Middle frontal gyrus (tissue), 1 donor: ENCODE results near the gene MSI1.
"Not testable (repeated sequence)": the region's sequence is repeated elsewhere in the genome, so short reads cannot be mapped to it uniquely, and the experiment has no call there.

Experiments
- DNase-seq: peaks from one replicate; pipeline ENCODE4 v3.0.0-alpha.2; 2015; ENCODE audit warnings: low spot score; ENCODE audit errors: extremely low spot score

The MSI1 gene

DNA sequence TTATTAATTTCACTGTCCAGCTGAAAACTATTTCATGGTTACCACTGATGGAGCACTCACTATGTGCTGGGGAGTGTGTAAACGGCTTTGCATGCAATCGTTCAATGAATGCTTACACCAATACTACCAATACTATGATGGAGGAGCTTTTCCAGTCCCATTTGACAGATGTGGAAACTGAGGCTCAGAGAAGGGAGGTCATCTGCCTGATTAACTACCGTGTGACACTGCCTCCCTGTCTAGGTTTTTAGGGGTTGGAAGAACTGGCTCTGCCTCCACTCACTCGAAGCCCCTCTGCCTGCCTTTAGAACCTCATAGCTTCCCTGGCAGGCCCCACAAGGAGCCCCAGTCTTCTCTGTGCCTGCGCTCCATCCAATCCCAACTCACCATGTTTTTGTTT lies 11.9 kb downstream of the MSI1 start:
- no peak for DNase-seq

DNA sequence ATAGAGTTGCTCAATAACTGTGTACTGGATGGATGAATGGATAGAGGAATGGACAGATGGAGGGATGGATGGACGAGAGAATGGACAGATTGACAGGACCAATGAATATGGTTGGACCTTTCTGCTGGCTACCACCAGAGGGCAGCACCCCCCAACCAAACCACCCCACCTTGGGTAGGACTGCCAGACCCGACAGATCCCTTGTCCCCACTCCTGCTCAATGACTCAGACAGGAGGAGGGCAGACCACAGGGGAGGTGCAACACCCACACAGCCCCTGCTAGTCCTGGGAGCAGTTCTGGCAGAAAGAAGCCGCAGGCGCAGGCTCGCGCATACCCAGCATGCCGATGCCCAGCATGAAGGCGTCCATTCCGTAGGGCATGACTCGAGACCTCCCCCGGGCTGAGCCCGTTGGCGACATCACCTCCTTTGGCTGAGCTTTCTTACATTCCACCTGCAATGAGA lies 12.4 kb downstream of the MSI1 start:
- DNase-seq, result peak; percentile 57

DNA sequence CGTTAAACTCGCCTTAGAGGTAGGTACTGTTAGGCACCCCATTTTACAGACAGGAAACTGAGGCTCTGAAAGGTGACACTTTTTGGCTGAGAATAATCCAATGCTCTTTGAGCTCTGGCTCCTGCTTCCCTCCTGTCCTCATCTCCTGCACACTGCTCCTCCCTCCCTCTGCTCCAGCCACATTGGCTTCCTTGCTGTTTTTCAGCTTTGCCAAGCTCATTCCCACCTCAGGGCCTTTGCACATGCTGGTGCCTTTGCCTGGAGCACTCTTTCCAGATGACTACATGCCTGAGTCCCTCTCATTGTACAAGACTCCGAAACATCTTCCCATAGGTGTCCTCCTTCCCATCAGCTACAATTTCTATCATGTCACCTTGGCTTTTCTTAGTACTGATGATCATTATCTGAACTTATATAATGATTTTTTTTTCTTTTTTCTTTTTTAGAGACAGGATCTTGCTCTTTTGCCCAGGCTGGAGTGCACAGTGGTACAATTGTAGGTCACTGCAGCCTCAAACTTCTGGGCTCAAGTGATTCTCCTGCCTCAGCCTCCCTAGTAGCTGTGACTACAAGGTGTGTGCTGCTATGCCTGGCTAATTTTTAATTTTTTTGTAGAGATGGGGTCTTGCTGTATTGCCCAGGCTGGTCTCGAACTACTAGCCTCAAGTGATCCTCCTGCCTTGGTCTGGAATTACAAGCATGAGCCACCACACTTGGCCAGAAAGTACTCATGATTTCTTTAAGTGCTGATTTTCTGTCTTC lies 15.2 kb downstream of the MSI1 start:
- no peak for DNase-seq

DNA sequence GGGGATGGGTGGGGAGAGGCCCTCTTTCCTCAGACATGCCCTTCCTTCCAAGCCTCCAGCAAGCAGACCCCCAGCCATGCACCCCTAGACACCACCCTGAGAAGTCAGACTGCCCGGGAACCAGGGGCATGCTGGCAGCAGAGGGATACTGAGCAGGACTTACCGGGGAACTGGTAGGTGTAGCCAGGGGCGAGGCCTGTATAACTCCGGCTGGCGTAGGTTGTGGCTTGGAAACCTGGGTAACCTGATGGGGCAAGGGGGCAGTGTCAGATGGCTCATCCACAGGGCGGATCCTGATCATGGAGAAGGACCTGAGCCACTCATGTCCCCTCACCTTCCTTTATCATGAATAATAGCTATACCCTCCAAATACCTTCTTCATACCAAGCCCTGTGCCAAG lies 15.8 kb downstream of the MSI1 start:
- no peak for DNase-seq

DNA sequence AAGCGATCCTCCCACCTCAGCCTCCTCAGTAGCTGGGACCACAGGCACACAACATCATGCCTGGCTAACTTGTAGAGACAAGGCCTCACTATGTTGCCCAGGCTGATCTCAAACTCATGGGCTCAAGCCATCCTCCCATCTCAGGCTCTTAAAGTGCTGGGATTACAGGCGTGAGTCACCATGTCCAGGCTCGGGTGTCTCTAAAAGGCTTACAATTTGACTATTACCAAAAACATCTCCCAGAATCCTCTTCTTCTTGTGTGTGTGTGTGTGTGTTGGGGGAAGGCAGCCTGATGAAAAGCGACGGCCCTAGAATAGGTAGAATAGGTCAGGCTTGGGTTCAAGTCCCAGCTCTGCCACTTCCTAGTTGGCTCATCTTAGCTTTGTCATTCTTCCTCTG lies 16.8 kb downstream of the MSI1 start:
- DNase-seq, result no peak

DNA sequence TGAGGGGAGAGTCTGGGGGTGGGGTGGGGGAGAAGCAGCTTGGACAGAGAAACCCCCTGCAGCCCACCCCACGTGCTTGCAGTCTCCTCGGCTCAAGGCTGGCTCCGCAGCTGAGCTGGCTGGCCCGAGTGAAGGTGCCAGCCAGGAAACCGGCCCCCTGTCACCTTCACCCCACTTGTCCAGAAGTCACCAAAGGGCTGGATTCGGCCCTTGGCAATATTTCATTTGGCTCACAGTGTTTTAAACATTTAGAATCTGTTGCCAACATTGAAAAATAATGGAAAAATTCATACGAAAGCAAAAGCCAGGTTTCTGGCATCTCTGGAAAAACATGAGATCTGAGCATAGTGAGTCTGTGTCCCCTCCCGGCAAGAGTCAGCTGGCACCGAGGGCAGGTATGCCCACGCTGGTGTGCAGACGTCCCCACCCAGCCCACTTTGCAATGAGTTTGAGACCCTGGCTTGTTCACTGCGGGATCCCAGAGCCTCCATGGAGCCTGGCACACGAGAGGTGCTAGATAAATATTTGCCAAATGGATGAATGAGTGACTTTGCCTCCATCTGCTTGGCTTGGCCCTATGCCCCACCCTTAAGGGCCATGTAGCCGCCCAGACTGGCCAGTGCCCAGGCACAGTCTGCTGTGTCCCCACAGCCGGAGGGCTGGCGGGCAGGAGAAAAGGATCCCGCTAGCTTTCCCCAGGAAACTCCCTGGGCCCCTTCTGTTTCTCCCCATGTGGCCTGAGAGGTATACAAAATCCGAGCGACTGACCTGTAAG lies 18.2 kb downstream of the MSI1 start:
- no peak for DNase-seq

DNA sequence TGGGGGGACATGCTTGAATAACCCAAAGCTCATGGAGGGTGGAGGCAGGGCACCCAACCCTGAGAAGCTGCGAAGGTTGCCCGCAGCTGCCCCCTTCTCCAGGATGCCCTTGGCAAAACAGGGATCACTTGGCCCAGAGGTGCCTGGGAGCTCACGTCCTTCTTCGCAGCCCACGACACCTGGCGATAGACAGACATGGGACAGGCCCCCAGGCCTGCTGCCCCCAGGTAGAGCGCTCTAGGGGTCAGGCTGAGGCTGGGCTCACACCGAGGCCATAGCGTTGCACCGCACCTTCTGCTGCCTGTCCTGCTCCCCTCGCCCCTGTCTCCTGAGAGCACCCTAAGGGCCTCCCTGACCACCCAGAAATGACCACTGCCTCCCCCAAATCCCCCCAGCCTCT lies 21.2 kb downstream of the MSI1 start:
- DNase-seq, result no peak

DNA sequence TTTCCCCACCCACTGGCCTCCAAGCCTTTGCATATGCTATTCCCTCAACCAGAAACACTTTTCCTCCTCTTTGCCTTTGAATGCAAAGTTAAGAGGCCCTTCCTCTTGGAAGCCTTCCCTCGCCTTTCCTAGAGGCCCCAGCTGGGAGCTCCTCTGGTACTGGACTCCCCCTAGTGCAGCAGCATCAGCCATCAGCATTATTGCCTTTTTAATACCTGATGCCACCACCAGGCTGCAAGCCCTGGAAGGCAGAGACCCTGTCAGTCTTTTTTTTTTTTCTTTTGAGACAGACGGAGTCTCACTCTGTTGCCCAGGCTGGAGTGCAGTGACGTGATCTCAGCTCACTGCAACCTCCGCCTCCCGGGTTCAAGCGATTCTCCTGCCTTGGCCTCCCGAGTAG lies 22.3 kb downstream of the MSI1 start:
- no peak for DNase-seq

DNA sequence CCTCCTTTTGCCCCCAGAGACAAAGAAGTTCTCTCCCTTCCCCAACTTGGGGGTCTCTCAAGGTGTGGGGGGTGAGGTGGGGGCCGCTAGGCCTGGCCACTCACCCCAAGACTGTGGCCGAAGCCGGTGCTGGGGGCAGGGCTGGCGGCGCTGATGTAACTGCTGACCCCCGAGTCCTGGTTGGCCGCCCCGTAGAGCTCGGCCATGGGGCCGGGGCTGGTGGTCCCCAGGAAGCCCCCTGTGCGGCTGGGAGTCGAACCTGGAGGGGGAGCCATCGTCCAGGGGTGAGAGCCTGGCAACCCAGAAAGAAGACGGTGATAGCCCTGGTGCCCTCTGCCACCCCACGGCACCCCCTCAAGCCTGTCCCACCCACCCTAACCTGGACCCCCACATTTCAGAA lies 22.9 kb downstream of the MSI1 start:
- no peak for DNase-seq

DNA sequence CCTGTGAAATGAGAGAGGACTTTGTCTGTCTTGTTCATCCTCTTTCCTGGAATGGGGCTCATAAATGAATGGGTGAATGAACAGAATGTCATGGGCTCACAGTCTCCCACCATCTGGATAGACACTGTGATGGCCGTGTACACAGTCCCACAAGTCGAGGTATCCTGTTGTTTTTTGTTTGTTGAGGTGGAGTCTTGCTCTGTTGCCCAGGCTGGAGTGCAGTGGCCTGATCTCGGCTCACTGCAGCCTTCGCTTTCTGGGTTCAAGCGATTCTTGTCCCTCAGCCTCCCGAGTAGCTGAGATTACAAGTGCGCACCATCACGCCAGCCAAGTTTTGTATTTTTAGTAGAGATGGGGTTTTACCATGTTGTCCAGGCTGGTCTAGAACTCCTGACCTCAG lies 25.3 kb downstream of the MSI1 start:
- DNase-seq, result no peak

DNA sequence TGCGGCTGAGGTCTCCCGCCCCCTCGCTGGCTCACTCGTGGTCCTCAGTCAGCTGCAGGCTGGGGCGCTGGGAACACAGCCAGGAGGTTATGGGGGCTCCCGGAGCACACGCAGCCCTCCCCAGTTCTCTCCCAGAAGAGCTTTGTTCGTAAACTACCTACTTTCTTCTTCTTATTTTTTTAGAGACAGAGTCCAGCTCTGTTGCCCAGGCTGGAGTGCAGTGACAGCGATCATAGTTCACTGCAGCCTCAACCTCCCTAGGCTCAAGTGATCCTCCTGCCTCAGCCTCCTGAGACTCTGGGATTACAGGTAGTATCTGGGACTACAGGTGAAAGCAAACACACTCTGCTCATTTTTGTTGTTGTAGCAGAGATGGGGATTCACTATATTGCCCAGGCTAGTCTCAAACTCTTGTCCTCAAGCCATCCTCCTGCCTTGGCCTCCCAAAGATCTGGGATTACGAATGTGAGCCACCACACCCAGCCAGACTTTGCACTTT lies 25.9 kb downstream of the MSI1 start:
- no peak for DNase-seq

DNA sequence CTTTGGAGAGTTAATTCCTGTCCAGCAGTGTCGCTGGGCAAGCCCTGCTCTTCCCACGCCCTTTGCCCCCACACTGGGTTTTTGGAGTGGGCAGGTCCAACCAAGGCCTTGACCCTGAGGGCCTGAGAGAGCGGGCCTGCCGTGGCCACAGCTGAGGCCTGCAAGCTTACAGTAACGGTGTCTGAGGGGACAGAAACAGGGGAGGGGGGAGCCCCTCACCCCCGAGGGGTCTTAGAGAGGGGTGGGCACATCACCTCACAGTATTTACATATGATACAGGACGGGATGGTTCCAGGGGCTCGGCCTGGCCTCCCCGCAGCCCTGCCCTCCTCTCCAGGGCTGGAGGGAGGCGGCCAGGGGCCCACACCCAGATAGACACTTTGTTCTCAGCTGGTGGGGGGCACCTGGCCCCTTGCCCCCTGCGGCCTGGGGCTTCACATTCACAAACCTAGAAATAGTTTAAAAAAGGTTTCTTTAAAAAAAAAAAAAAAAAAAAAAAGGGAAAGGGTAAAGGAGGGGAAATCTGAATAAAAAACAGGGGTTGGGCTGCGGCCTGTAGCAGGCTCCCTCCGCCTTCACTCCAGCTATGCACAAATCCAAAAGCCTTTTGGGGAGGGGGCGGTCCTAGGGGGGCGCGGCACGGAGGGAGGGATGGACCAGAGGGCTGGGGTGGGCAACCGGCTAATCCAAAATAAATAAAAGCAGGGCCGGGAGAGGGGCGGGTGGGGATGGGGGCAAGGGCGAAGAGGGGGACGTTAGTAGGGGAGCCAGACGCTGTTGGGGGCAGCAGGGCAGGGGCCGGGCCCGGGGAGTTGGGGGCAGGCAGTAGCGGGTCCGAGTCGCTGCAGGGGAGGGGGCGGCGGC lies 26.6 kb downstream of the MSI1 start:
- DNase-seq, result no peak

DNA sequence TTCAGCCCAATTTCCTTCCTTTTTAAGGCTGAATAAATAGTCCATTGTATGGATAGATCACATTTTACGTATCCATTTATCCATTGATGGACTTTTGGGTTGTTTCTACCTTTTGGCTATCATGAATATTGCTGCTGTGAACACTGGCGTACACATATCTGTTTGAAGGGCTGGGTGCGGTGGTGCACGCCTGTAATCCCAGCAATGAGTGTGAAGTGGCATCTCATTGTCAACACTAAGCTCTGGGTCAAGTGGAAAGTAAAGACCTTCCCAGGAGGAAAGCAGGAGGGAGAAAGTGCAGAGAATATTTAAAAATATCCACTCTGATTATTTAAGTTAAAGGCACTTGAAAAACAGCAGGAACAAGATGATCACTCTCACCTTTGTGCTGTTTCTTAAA lies 29.7 kb downstream of the MSI1 start:
- no peak for DNase-seq

DNA sequence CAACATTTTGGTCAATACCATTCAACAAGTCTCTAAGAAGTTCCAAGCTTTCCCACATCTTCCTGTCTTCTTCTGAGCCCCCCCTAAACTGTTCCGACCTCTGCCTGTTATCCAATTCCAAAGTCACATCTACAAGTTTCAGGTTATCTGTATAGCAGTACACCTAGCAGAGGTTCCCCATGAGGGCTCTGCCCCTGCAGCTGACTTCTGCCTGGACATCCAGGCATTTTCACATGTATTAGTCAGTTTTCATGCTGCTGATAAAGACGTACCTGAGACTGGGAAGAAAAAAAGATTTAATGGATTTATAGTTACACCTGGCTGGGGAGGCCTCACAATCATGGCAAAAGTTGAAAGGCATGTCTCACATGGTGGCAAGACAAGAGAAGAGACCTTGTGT lies 31.2 kb downstream of the MSI1 start:
- DNase-seq, result no peak

DNA sequence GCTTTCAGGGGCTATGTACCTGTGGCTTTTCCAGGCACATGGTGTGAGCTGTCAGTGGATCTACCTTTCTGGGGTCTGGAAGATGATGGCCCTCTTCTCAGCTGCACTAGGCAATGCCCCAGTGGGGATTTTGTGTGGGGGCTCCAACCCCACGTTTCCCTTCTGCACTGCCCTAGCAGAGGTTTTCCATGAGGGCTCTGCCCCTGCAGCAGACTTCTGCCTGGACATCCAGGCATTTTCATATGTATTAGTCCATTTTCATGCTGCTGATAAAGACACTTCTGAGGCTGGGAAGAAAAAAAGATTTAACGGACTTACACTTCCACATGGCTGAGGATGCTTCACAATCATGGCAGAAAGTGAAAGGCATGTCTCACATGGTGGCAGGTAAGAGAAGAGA lies 32.6 kb downstream of the MSI1 start:
- DNase-seq, result not testable (repeated sequence)

DNA sequence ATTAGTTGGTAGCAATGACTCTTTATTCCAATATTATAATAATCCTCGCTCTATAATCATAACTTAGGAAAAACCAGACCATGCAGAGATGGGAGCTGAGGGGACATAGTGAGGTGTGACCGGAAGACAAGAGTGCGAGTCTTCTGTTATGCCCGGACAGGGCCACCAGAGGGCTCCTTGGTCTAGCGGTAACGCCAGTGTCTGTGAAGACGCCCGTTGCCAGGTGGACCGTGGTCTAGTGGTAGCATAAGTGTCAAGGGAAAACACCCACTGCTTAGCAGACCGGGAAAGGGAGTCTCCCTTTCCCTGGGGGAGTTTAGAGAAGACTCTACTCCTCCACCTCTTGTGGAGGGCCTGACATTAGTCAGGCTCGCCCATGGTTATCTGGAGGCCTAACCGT lies 33.5 kb downstream of the MSI1 start:
- not testable (repeated sequence) for DNase-seq

DNA sequence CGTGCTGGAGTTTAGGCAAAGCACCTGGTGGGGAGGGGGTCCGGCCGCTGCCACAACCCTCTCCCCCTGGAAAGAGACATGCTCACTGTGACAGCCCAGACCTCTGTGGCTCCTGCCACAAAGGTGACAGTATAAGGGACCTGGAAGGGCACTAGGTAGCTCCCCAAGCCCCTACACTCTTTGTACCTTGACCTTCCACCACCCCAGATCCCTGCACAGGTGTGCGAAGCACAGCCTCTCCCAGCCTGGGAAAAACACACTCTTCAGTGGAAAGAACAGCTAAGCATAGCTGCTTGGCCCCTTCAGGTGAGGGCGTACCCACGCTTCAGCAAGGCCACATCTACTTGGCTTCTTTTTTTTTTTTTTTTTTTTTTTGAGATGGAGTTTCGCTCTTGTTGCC lies 36.4 kb downstream of the MSI1 start:
- no peak for DNase-seq

DNA sequence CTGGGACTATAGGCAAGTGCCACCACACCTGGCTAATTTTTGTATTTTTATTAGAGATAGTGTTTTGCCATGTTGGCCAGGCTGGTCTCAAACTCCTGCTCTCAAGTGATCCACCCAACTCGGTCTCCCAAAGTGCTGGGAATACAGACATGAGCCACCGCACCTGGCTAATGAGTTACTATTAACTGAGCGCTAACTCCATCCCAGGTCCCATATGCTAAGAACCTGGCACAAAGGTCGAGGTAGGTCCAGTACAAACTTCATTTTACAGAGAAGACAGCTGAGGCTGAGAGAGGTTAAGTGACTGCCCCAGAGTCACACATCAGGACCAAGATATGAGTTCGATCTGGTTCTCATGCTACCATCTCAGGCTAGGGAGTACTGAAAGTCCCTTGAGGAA lies 36.9 kb downstream of the MSI1 start:
- no peak for DNase-seq

DNA sequence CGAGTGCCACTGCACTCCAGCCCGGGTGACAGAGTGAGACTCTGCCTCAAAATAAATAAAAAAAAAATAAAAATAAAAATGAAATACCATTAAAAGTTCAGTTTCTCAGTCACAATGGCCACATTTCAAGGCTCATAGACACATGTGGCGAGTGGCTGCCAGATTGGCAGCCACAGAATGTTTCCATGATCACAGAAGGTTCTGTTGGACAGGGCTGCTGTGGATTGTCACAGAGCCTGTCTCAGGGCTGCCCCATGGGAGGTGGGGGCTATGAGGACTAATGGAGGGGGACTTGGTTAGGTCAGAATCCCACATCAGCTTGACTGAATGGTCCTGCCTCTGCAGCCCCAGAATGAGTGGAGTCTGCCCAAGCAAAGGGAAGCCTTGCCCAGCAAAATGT lies 37.6 kb downstream of the MSI1 start:
- DNase-seq, result no peak

DNA sequence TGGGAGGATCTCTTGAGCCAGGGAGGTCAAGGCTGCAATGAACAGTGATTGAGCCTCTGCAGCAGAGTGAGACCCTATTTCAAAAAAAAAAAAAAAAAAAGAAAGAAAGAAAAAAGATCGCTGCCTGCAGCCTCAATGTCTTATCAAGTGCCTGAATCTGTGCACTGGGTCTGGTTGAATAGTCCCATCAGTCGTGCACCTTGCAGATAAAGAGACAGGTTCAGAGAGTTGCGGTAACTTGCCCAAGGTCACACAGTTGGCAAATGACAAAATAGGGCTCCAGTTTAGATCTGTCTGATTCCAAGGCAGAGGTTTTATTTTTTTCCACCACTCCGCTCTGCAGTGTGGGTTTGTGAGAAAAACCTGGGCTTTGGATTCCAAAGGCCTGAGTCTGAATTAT lies 40.7 kb downstream of the MSI1 start:
- no peak for DNase-seq

DNA sequence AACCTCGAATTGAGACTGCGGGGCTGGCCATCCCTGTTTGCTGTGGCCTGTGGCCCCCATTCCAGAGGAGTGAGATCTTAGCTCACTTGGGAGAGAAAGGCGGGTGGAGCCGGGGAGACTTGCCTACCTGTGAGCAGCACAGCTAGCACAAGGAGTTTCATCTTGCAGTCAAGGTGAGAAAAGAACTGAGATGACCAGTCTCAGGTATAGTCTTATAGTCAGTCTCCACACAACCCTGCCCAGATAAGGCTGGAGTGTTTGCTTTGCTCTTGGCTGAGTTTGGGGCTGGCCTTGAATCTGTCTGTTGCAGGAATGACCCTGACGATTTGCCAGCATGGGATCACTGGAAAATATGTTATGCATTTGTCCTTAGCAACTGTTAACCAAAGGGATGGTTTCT lies 41.4 kb downstream of the MSI1 start, which contains the start of gene PLA2G1B:
PLA2G1B (minus strand) TSS at position 187 of the 400 bp plus-strand sequence; CDS start at position 161, 26 bp downstream.
- no peak for DNase-seq
